RCC 7860 (cell line): ENCODE data around the gene SDC3.

Experiments used
- DNase-seq: peaks from one replicate; pipeline ENCODE4 v3.0.0-alpha.2; 2015; ENCODE audit warnings: low spot score
- FAIRE-seq: peaks from 2 replicates; lab custom pipeline; 2012; peaks lifted over from hg19 to GRCh38; lab: Jason Lieb, UNC

Gene SDC3

DNA sequence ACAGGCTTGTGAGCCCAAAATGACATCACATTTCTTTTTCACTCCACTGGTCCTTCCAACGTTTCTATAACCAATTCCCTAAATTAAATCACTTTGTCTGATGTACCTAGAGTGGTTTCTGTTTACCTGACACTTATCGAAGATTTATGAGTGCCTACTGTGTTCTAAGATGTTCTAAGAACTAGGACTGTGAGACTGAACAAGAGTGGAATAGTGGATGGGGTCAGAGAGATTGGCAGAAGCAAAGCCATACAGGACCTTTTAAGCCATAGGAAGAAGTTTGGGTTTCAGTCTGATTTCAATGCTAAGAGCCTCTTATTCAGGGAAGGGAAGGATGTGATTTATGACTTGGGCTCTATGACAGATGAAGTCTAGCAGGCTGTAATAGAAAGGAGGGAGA lies 78.7 kb downstream of the SDC3 start:
- DNase-seq (no peak), FAIRE-seq (no peak)

DNA sequence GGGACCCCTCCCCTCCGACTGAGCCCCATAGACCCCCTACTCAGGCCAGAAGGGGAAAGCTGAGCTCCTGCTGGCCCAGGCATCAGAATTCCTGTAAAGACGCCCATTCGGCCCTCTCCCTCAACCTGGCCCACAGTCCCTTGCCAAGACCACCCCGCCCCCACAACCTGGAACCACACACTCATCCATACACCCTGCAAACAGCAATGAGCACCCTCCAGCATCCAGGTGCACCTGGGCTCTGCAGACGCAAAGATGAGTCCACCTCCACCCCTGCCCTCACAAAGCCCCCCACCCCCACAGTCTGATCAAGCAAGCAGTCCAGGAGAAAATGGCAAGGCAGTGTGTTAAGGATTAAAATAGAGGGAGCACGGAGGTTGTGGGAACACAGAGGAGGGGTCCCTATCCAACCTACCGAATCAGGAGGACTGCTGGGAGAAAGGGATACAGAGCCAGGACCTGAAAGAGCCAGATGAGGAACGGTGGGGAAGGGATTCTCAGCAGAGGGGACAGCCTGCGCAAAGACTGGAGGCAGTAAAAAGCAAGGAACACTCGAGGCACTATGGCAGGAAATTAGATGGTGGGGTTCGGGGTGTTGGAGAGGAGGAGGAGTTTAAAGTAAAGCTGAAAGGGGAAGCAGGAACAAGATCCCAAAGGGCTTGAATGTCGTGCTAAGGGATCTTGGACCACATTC lies 83.7 kb downstream of the SDC3 start:
- DNase-seq, result no peak
- FAIRE-seq, result no peak

DNA sequence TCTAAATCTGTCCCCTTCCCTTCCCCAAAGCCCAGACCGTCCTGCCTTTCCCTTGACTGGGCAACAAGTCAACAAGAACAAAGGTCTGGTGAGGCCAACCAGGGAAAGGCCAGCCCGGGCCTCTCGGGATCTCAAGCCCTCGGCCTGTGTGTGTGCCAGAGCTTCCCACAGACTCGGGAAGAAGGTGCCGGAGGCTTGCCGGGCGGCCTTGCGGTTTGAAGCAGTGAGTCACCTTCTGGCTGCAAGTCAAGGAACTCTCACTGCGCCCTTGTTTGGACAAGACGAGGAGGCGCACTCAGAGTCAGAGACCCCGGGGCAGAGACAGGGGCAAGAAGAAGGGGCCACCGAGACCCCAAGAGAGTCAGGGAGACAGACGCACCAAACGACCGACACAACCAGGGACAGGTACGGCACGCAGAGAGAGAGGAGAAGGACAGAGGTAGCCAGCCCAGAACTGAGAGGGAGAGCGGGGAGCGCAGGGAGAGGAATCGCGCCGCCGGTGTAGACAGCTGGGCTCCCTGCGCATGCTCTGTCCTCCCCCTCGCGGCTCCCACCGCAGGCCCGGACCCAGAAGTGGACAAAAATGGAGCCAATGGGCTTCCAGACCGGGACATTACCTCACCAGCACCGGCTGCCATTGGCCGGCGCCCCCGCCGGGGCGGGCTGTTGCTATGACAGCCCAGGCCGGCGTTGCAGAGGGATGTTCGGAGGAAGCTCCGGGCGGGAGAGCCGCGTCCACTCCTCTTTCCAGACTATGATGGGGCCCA lies 84.4 kb downstream of the SDC3 start:
- peak; percentile 95 for DNase-seq
- FAIRE-seq, result peak; percentile 95

DNA sequence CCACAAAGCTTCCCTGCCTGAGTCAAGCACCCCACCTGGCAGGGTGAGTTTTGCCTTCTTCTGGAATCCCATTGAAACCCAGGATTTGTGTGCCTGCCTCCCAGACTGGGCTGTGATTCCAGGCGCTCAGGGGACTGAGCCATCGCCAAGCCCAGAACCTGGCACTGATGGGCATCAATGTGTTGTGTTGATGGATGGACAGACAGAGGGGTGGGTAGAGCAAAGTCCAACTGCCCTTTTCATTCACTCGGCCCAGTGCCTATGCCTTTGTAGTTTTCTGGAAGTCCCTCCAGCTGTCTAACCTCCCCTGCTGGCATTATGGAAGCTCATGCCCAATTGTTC lies 85.0 kb downstream of the SDC3 start:
- FAIRE-seq, result no peak
- DNase-seq, result no peak

DNA sequence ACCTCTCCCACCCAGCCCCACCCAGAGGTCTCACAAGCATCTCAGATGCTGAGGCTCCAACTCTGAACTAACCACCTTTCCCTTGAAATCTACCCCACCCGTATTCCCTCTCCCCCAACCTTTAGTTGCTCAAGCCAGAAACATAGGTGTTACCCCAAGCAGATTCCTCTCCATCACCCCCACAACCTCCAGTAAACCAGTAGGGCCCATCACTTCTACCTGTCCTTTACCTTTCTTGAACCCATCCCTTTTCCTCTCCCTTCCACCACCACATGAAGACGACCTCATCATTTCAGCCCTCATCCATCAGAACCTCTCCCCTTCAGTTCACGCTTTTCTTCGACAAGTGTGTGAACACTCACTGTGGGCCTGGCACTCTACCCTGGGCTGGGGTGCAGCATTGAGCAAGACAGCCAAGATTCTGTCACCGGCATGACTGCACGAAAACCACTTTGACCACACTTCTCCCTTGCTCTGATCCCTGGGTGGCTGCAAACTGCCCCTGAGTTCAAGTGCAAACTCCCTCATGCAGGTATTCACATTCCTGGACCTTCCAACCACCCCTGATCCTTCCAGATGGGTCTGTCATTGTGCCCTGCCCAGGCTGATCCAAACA lies 85.5 kb downstream of the SDC3 start:
- peak; percentile 25 for DNase-seq
- FAIRE-seq, result peak; percentile 66

DNA sequence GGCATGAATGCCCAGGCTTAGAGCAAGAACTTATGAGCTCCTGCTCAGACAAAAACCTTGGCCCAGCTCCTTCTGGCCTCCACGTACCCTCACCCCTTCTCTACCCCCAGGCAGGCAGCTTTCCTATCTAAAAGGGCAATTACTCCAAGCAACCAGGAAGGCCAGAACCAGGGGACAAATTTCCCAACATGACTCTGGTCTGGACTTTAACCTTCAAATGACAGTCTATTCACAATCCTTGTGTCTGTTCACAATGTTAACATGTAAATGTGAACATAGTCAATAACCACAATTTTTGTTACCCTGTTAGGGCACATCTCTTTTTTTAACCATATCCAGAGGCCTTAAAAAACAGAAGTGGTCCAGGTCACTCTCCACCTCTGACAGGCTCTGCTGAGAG lies 86.6 kb downstream of the SDC3 start:
- FAIRE-seq (no peak), DNase-seq (no peak)

DNA sequence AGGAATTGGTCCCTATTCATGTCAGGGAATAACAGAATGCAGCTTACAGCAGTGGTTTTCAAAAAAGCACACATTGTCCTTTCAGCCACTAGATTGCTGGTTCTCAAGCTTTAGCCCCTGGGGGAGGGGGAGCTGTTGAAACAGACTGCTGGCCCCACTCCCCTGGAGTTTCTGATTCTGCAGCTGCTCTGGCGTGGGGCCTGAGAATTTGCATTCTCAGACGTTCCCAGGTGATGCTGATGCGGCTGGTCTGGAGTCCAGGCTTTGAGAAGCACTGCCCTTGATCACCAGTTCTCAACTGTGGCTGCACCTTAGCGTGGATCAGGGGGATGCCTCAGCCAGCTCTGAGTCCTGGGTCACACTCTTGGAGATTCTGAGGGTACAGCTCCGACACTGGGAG lies 88.3 kb downstream of the SDC3 start:
- DNase-seq (no peak), FAIRE-seq (no peak)
